Measurements from ENCODE around the gene BICD1. TPM values are rescaled to one million over a fixed set of nuclear protein-coding genes. Genes with fewer than 3 reads are reported as not detected.

Gene BICD1
- polyA plus RNA-seq, 2 of the 4 experiments (the other 2 are of a cell fraction), result 13.0 to 24.3 TPM

DNA sequence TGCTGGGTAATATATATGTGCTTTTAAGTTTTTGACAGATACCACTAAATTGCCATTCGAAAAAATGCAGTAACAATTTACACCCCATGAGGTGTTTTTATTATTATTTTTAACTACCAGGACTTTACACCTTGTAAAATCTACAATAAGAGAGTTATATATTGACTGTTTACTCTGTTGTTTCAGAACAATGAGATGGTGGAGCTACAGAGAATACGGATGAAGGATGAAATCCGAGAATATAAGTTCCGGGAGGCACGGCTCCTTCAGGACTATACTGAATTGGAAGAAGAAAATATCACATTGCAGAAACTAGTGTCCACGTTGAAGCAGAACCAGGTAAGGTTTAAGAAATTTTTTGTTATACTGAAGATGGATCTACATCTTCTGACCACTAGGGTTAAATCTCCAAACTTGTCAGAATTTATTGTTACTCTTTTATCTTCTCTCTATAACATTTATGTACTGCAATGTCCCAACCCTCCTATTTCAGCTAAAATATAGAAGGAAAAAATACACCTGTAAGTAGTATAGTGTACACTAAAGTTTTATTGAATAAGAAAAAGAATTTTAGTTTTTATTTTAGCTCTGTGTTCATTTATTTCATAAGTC lies 187.3 kb downstream of the BICD1 start:
- CTCF ChIA-PET, result interaction anchor here (0.6 to 1.2 kb wide), 4 partner anchors 12 to 103 kb away, joined by 3 to 4 read pairs (median 4); no protein-coding TSS in a partner anchor
- 87% methylated on average over 6 of the region's 6 CpGs for WGBS (ENCODE audit: missing lambda C conversion rate)
- no peak for ATAC-seq

DNA sequence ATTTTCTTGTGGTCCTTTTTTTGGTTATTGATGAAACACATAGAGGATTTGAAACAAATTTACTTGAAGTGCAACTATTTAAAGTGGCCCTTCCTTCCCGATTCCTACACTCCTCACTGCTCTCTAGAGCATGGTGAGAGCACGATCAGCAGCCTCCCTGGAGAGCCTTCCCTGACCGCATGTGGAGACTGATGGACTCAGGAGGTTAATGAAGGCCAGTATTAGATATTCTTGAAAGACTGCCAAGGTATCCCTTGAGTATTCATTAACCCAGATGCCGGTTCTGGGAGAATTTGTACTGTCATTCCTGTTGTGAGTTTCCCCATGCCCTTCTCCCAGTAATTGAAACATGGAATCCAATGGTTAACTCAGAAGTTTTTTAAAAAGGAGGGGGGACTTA lies 189.9 kb downstream of the BICD1 start:
- FAIRE-seq, result no peak
- DNase-seq (ENCODE audit: low read depth in 1 of 2, low spot score in 1 of 2), result peak; percentile 44 to 76

More for the DNA sequence above, 187.3 kb downstream of the BICD1 start:
- peaks cover 32% of the 10 kb centered on the region for H3K4me1 ChIP-seq
- H3K4me2 ChIP-seq, result no peak overlapping the region
- DNase-seq (ENCODE audit: low read depth in 1 of 2, low spot score in 1 of 2), result no peak
- H3K27ac ChIP-seq, result no peak overlapping the region
- no peak for FAIRE-seq
- no peaks in the 10 kb centered on the region; the same call in 2 of the 3 replicates for H3K9me3 ChIP-seq
- no peak for TF ChIP-seq FOXS1 (CRISPR knock-in tag; IDR thresholded peaks at IDR 0.05)
- TF ChIP-seq, protein P1, sequence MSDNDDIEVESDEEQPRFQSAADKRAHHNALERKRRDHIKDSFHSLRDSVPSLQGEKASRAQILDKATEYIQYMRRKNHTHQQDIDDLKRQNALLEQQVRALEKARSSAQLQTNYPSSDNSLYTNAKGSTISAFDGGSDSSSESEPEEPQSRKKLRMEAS (IDR thresholded peaks at IDR 0.05), result no peak
- no peak for TF ChIP-seq RCOR1 (IDR thresholded peaks at IDR 0.05; ENCODE audit: low read depth, low read length)
- no peak for TF ChIP-seq NFE2L2 (conservative IDR thresholded peaks at IDR 0.05; ENCODE audit: low read length)
- TF ChIP-seq CHD4 (IDR thresholded peaks at IDR 0.05; ENCODE audit: borderline replicate concordance), result no peak
- no peak for TF ChIP-seq FOSL2 (IDR thresholded peaks at IDR 0.05)
- TF ChIP-seq FOSL2 (CRISPR knock-in tag; IDR thresholded peaks at IDR 0.05), result no peak
- no peak for TF ChIP-seq GATA3 (IDR thresholded peaks at IDR 0.05; ENCODE audit: borderline replicate concordance)
- TF ChIP-seq EP300 (IDR thresholded peaks at IDR 0.05), result no peak
- no peak for TF ChIP-seq ZC3H11A (IDR thresholded peaks at IDR 0.05)
- no peak for TF ChIP-seq MAZ (IDR thresholded peaks at IDR 0.05; ENCODE audit: borderline replicate concordance, low read depth, low read length)
- TF ChIP-seq ZNF302 (CRISPR knock-in tag; IDR thresholded peaks at IDR 0.05), result no peak
- no peak for TF ChIP-seq MAFK (IDR thresholded peaks at IDR 0.05; ENCODE audit: partially characterized antibody)
- no peak for TF ChIP-seq CHD2 (IDR thresholded peaks at IDR 0.05; ENCODE audit: low read length, partially characterized antibody)
- TF ChIP-seq, protein P2, sequence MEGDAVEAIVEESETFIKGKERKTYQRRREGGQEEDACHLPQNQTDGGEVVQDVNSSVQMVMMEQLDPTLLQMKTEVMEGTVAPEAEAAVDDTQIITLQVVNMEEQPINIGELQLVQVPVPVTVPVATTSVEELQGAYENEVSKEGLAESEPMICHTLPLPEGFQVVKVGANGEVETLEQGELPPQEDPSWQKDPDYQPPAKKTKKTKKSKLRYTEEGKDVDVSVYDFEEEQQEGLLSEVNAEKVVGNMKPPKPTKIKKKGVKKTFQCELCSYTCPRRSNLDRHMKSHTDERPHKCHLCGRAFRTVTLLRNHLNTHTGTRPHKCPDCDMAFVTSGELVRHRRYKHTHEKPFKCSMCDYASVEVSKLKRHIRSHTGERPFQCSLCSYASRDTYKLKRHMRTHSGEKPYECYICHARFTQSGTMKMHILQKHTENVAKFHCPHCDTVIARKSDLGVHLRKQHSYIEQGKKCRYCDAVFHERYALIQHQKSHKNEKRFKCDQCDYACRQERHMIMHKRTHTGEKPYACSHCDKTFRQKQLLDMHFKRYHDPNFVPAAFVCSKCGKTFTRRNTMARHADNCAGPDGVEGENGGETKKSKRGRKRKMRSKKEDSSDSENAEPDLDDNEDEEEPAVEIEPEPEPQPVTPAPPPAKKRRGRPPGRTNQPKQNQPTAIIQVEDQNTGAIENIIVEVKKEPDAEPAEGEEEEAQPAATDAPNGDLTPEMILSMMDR (IDR thresholded peaks at IDR 0.05), result no peak
- no peak for TF ChIP-seq ESRRA (IDR thresholded peaks at IDR 0.05; ENCODE audit: borderline replicate concordance, low read length)
- no peak for TF ChIP-seq HOXA7 (CRISPR knock-in tag; IDR thresholded peaks at IDR 0.05)
- H3K4me3 ChIP-seq, result no peak overlapping the region
- POLR2A ChIA-PET, result no interaction called here

DNA sequence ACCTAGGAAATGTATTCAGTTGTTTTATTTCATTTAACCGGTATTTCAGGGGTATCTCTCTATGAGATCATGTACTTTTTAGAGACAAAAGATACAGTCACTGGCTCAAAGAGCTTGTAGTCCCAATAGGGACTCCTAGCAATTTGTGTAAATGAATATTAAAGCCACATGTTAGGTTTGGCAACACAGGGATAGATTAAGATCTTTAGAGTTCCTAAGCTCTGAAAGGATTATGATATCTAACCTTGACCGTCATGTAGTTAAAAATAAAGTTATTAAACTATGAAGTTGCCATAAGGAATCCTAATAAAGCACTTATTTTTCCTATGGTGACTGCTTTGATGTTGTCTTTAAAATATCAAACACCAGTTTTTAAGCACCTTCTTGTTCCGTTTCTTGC lies 192.3 kb downstream of the BICD1 start:
- 90% methylated on average over 3 of the region's 3 CpGs for WGBS (ENCODE audit: missing lambda C conversion rate)
- Histone ChIP-seq H3K4me2 (no peak overlapping the region), H3K4me3 (no peak overlapping the region), H3K9me3 (no peaks in the 10 kb centered on the region), H3K27ac (no peak overlapping the region), H3K4me1 (peaks cover 28% of the 10 kb centered on the region)
- DNase-seq (ENCODE audit: low read depth in 1 of 2, low spot score in 1 of 2) (no peak), FAIRE-seq (no peak), ATAC-seq (no peak)
- CTCF ChIA-PET, result interaction anchor here (0.7 to 1.6 kb wide), 5 partner anchors 13 to 646 kb away, joined by 3 to 6 read pairs (median 3); no protein-coding TSS in a partner anchor
- POLR2A ChIA-PET, result interaction anchor here (0.7 kb wide), 1 partner anchor 227 kb away, joined by 4 read pairs; no protein-coding TSS in a partner anchor
- TF ChIP-seq KDM5A (IDR thresholded peaks at IDR 0.05), result no peak
- TF ChIP-seq, protein P3, sequence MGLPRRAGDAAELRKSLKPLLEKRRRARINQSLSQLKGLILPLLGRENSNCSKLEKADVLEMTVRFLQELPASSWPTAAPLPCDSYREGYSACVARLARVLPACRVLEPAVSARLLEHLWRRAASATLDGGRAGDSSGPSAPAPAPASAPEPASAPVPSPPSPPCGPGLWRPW (IDR thresholded peaks at IDR 0.05), result no peak
- TF ChIP-seq, protein P4, sequence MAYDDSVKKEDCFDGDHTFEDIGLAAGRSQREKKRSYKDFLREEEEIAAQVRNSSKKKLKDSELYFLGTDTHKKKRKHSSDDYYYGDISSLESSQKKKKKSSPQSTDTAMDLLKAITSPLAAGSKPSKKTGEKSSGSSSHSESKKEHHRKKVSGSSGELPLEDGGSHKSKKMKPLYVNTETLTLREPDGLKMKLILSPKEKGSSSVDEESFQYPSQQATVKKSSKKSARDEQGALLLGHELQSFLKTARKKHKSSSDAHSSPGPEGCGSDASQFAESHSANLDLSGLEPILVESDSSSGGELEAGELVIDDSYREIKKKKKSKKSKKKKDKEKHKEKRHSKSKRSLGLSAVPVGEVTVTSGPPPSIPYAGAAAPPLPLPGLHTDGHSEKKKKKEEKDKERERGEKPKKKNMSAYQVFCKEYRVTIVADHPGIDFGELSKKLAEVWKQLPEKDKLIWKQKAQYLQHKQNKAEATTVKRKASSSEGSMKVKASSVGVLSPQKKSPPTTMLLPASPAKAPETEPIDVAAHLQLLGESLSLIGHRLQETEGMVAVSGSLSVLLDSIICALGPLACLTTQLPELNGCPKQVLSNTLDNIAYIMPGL (CRISPR knock-in tag; IDR thresholded peaks at IDR 0.05; ENCODE audit: borderline replicate concordance), result no peak
- TF ChIP-seq CHD4 (IDR thresholded peaks at IDR 0.05; ENCODE audit: borderline replicate concordance), result no peak
- no peak for TF ChIP-seq JUN (IDR thresholded peaks at IDR 0.05)
- no peak for TF ChIP-seq MAFK (IDR thresholded peaks at IDR 0.05; ENCODE audit: partially characterized antibody)
- TF ChIP-seq ZSCAN20 (CRISPR knock-in tag; IDR thresholded peaks at IDR 0.05), result no peak
- TF ChIP-seq RARB (CRISPR knock-in tag; IDR thresholded peaks at IDR 0.05), result no peak
- no peak for TF ChIP-seq RAD21 (conservative IDR thresholded peaks at IDR 0.05 in 1 of 2, IDR thresholded peaks at IDR 0.05 in 1 of 2)
- TF ChIP-seq, protein P2 (IDR thresholded peaks at IDR 0.05), result no peak
- no peak for TF ChIP-seq FOSB (CRISPR knock-in tag; IDR thresholded peaks at IDR 0.05)
- TF ChIP-seq GATA3 (IDR thresholded peaks at IDR 0.05; ENCODE audit: borderline replicate concordance), result no peak
- no peak for TF ChIP-seq EHF (CRISPR knock-in tag; IDR thresholded peaks at IDR 0.05)

More for the DNA sequence above, 189.9 kb downstream of the BICD1 start:
- no peak overlapping the region for H3K4me3 ChIP-seq
- peak overlapping the region; percentile 39 to 72; a peak in 4 of 6 replicates for H3K27ac ChIP-seq
- ATAC-seq, result peak; percentile 78 to 87
- peak overlapping the region; percentile 63 for H3K4me2 ChIP-seq
- WGBS (ENCODE audit: missing lambda C conversion rate), result 4% methylated on average over 4 of the region's 4 CpGs
- POLR2A ChIA-PET, result no interaction called here
- peaks cover 28% of the 10 kb centered on the region for H3K4me1 ChIP-seq
- TF ChIP-seq SMC3 (IDR thresholded peaks at IDR 0.05), result 0 out of 3 replicates have a peak, but pooled peaks have one; percentile 11
- TF ChIP-seq ZC3H11A (IDR thresholded peaks at IDR 0.05), result no peak
- TF ChIP-seq, protein P1 (IDR thresholded peaks at IDR 0.05), result peak; percentile 58; the same call in 1 of the 2 replicates
- CTCF ChIA-PET, result no interaction called here
- no peaks in the 10 kb centered on the region for H3K9me3 ChIP-seq
